Small intestine (tissue), 16 donors: ENCODE data around the gene MAP1LC3B. TPM values are rescaled to one million over a fixed set of nuclear protein-coding genes. Genes with fewer than 3 reads are reported as not detected.

Experiments
- DNase-seq, 2 donors: peaks; one replicate each; pipeline versions ENCODE4 v3.0.0 to v3.0.0-alpha.2; 2013
- FAIRE-seq: peaks from 2 replicates; lab custom pipeline; 2012; peaks lifted over from hg19 to GRCh38; lab: Jason Lieb, UNC
- H3K27ac ChIP-seq, 3 donors: one replicate each; pipeline ENCODE4 v1.5.1; 2013; ENCODE audit warnings: low read length in 2 of 3, mild to moderate bottlenecking in 2 of 3, control low read depth in 1 of 3, inconsistent platforms in 1 of 3, low read depth in 1 of 3, moderate library complexity in 1 of 3
- H3K27me3 ChIP-seq, 3 donors: one replicate each; pipeline ENCODE4 v1.6.1; 2013; ENCODE audit warnings: low read length in 3 of 3, inconsistent platforms in 1 of 3; ENCODE audit not compliant: control insufficient read depth in 3 of 3, insufficient read depth in 3 of 3
- H3K36me3 ChIP-seq, 3 donors: one replicate each; pipeline ENCODE4 v1.6.1; 2013; ENCODE audit warnings: low read length in 3 of 3, inconsistent platforms in 1 of 3, low read depth in 1 of 3, mild to moderate bottlenecking in 1 of 3, moderate library complexity in 1 of 3; ENCODE audit not compliant: control insufficient read depth in 3 of 3, insufficient read depth in 2 of 3
- H3K4me1 ChIP-seq, 3 donors: one replicate each; pipeline ENCODE4 v1.6.1; 2013; ENCODE audit warnings: low read length in 2 of 3, inconsistent platforms in 1 of 3, low read depth in 1 of 3, mild to moderate bottlenecking in 1 of 3, moderate library complexity in 1 of 3; ENCODE audit not compliant: control insufficient read depth in 3 of 3, insufficient read depth in 2 of 3
- H3K4me3 ChIP-seq, 3 donors: one replicate each; pipeline ENCODE4 v1.5.1; 2013; ENCODE audit warnings: low read length in 3 of 3, control low read depth in 1 of 3, inconsistent platforms in 1 of 3, low read depth in 1 of 3, mild to moderate bottlenecking in 1 of 3, moderate library complexity in 1 of 3
- H3K9me3 ChIP-seq, 2 donors: one replicate each; pipeline ENCODE4 v1.6.1; 2013; ENCODE audit warnings: low read depth in 1 of 2, low read length in 1 of 2; ENCODE audit not compliant: control insufficient read depth in 2 of 2, insufficient read depth in 1 of 2
- WGBS, 3 donors: extraction: QIAGEN DNeasy Blood & Tissue Kit; methylation state at CpG; one replicate each; pipeline ENCODE4 v1.1.7; 2013; 5-methylcytosine and 5-hydroxymethylcytosine counted together
- long read RNA-seq, 10 donors: transcript quantifications; one replicate each; lab custom pipeline, GENCODE V29; 2026
- polyA plus RNA-seq, 4 donors: library from polyadenylated mRNA; stranded (reverse) in 3 of 4; unstranded in 1 of 4; fragments of 200-250 nt in 3 of 4; fragments of 120-200 nt in 1 of 4; gene quantifications; one replicate each; pipeline versions ENCODE4 v1.2.1 to v1.2.3, GENCODE V29; 2013
- donor health status: healthy with polysubstance abuse.
- donor health status: control.
- donor health status: control.
- donor health status: Bipolar disorder and iron deficiency.
- donor health status: healthy.

Gene MAP1LC3B
- 10 to 100 TPM; 35.1 to 61.1 (median 46.9) TPM for polyA plus RNA-seq
- long read RNA-seq, donor 1: 0 reads
- long read RNA-seq, donor 2, transcript MAP1LC3B-201 (4 exons, 2,688 nt): major isoform, 17 of 18 reads
- long read RNA-seq, donor 2, partial matches to known transcripts: 0 of 18 reads
- long read RNA-seq, donor 2, other reads (novel, unspliced or antisense): 0 of 18 reads
- long read RNA-seq, donor 3, transcript MAP1LC3B-201 (4 exons, 2,688 nt): major isoform, 26 of 28 reads
- long read RNA-seq, donor 3, partial matches to known transcripts: 0 of 28 reads
- long read RNA-seq, donor 3, other reads (novel, unspliced or antisense): 0 of 28 reads
- long read RNA-seq, donor 4: 0 reads
- long read RNA-seq, donor 5, partial matches to known transcripts: 0 of 2 reads
- long read RNA-seq, donor 5, other reads (novel, unspliced or antisense): 0 of 2 reads
- long read RNA-seq, donor 6, transcript MAP1LC3B-201 (4 exons, 2,688 nt): major isoform, 29 of 29 reads
- long read RNA-seq, donor 6, partial matches to known transcripts: 0 of 29 reads
- long read RNA-seq, donor 6, other reads (novel, unspliced or antisense): 0 of 29 reads
- long read RNA-seq, donor 7, transcript MAP1LC3B-201 (4 exons, 2,688 nt): major isoform, 123 of 142 reads
- long read RNA-seq, donor 7, partial matches to known transcripts: 6 of 142 reads
- long read RNA-seq, donor 7, other reads (novel, unspliced or antisense): 7 of 142 reads
- long read RNA-seq, donor 8, partial matches to known transcripts: 0 of 2 reads
- long read RNA-seq, donor 8, other reads (novel, unspliced or antisense): 0 of 2 reads
- long read RNA-seq, donor 9, transcript MAP1LC3B-201 (4 exons, 2,688 nt): major isoform, 9 of 9 reads
- long read RNA-seq, donor 9, partial matches to known transcripts: 0 of 9 reads
- long read RNA-seq, donor 9, other reads (novel, unspliced or antisense): 0 of 9 reads
- long read RNA-seq, donor 10, transcript MAP1LC3B-201 (4 exons, 2,688 nt): major isoform, 60 of 61 reads
- long read RNA-seq, donor 10, partial matches to known transcripts: 0 of 61 reads
- long read RNA-seq, donor 10, other reads (novel, unspliced or antisense): 0 of 61 reads

DNA sequence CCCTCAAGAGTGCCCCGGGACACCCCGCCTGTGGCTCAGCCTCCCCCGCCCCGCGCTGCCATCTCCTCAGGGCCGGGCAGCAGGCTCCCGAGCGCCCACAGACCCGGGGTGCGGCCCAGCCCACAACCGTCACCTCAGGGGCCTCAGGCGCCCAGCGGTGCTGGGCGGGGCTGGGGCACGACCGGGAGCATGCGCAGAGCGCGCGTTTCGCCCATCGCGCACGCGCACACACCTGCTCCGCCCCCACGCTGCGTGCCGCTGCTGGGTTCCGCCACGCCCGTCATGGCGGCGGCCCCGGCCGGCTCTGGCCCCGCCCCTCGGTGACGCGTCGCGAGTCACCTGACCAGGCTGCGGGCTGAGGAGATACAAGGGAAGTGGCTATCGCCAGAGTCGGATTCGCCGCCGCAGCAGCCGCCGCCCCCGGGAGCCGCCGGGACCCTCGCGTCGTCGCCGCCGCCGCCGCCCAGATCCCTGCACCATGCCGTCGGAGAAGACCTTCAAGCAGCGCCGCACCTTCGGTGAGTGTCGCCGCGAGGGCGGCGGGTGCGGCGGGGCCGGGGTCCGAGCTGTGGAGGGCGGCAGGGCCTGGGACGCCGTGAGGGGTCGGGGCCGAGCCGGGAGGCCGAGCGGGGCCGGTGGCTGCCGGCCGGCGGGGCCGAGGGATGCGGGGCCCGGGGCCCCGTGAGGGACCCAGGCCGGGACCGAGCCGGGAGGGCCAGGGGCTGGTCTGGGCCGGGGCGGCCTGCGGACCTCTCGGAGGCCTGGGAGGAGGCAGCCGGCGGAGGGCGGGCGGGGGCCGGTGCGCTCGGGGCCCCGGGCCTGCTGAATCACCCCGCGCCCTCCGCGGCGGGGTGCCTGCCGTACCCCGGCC lies at the start of gene MAP1LC3B:
Gene MAP1LC3B, plus strand, starts transcription at position 387 of the 871 bp plus-strand sequence. Its CDS starts 92 bp downstream, at position 479.
- Histone ChIP-seq H3K27ac (peak within 1 kb of the TSS; percentile 91 to 99 (median 94)), H3K36me3 (no peaks in the 10 kb centered on the region), H3K9me3 (no peaks in the 10 kb centered on the region), H3K4me1 (peaks cover 3 to 33% (median 17%) of the 10 kb centered on the region in 3 donors), H3K27me3 (no peaks in the 10 kb centered on the region), H3K4me3 (peak within 1 kb of the TSS; percentile 72 to 97 (median 97))
- 0 to 1% (median 0%) methylated on average over 64 to 113 of the region's 113 CpGs for WGBS, 3 donors
- FAIRE-seq (no peak), DNase-seq (peak; percentile 95 to 99)

DNA sequence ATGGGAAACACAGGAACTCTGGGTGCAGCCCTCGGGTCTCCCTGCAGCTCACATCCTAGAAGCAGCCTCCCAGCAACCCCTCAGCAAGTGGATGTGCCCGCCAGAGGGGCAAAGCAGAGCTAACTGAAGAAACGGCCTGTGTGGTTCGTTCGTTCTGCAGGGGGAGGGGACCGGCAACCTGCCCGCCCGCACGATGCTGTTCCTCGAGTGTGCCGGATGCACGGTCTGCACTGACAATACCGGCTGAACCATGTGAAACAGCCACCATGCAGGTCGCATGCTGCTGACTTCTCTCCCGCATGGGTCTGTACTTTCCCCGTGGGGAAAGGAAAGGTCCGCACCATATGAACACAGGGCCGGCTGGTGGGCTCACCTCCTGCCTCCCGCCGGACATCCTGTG lies 49.6 kb upstream of the MAP1LC3B start:
- H3K27ac ChIP-seq: no peak overlapping the region
- peaks cover 9 to 73% (median 11%) of the 10 kb centered on the region in 3 donors for H3K36me3 ChIP-seq
- 95 to 96% (median 96%) methylated on average over 20 of the region's 20 CpGs for WGBS, 3 donors
- H3K9me3 ChIP-seq: no peaks in the 10 kb centered on the region
- no peaks in the 10 kb centered on the region for H3K27me3 ChIP-seq
- FAIRE-seq: no peak
- DNase-seq: no peak
- no peak overlapping the region for H3K4me3 ChIP-seq
- peaks cover 0 to 2% (median 0%) of the 10 kb centered on the region in 3 donors for H3K4me1 ChIP-seq

DNA sequence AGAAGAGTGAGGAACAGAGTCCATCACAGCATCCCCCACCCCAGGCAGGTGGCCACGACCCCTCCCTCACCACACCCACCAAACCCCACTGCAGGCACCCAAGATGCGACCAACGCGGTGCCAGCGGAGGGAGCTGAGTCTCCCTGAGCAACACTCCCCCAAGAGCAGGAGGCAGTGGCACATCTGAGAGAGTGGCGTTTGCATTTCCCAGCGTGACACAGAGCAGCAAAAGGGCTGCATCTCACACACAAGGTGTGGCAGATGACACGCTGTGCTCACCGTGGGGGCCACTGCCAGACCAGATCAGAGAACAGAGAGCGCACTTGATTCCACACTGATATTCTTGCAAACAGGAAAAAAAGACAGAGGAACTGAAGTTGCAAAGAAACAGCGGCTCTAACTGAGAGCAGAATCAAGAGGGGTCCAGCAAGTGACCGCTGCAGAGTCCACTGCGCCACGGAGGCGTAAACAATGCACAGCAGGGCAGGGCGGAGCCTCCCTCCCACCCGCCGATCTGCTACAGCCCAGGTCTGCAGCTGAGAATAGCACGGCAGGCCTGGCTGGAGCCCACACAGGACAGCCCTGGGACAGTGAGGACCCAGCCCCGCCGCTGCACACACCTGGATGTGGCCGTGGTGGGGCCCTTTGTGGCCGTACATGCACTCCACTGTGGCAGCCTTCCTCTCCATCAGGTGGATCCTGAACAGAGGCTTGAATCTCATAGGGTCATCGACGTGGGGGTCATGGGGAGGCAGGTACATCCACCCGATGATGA lies 49.0 kb upstream of the MAP1LC3B start:
- FAIRE-seq: no peak
- Histone ChIP-seq H3K9me3 (no peaks in the 10 kb centered on the region), H3K4me1 (peaks cover 0 to 2% (median 0%) of the 10 kb centered on the region in 3 donors), H3K36me3 (peaks cover 9 to 77% (median 11%) of the 10 kb centered on the region in 3 donors), H3K27ac (no peak overlapping the region), H3K4me3 (no peak overlapping the region), H3K27me3 (no peaks in the 10 kb centered on the region)
- no peak for DNase-seq
- 83 to 89% (median 86%) methylated on average over 26 of the region's 26 CpGs for WGBS, 3 donors

DNA sequence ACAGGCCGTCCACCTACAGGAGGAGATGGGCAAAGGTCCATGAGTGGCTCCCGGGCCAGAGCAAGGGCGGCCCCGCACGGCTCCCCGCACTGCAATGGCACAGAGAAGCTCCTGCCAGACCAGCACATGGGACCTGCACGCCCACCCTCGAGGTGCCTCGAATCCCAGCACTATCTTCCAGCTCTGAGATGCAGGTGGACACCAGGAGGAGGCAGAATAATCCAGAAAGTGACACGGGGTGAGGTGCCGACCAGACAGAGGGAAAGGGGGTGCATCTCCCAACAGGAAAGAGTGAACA lies 48.4 kb upstream of the MAP1LC3B start:
- Histone ChIP-seq H3K4me1 (peaks cover 0 to 2% (median 0%) of the 10 kb centered on the region in 3 donors), H3K4me3 (no peak overlapping the region), H3K27me3 (no peaks in the 10 kb centered on the region), H3K27ac (no peak overlapping the region), H3K36me3 (peaks cover 4 to 77% (median 13%) of the 10 kb centered on the region in 3 donors), H3K9me3 (no peaks in the 10 kb centered on the region)
- 80 to 88% (median 88%) methylated on average over 11 of the region's 11 CpGs for WGBS, 3 donors
- DNase-seq: no peak
- FAIRE-seq: no peak

DNA sequence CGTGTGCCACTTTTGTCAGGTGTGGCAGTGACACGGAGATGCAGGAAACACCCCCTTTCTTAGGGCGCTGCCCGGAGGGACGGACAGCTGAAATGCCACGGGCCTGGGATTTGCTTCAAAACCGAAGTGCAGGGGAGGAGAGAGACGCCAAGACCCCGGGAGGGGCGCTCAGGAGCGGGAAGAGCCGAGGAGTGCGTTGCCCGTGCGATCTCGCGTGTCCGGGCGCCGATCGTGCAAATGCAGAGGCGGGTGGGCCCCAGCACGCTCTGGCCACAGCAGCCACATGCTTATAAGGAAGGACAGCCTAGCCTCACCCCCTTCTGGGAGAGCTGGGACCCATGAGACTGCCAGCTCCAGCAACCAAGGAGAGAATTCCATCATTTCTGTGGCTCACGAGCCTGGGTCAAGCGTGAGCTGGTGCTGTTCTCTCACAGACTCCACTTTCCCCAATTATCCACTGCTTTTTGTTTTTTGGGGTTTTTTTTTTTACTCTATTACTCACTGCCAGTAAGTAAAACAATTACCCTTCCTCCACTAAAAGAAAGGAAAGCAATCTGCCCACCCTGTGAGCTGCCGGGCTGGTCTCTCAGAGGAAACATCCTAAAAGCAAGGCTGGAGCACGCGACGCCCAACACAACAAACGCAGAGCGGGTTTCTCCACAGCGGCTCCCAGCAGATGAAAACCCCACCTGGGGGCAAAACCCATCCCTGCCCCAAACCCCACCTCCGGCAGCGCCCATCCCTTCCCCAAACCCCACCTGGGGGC lies 47.8 kb upstream of the MAP1LC3B start:
- no peak for FAIRE-seq
- DNase-seq: no peak
- Histone ChIP-seq H3K36me3 (peaks cover 2 to 75% (median 14%) of the 10 kb centered on the region in 3 donors), H3K4me1 (peaks cover 0 to 2% (median 0%) of the 10 kb centered on the region in 3 donors), H3K27me3 (no peaks in the 10 kb centered on the region), H3K9me3 (no peaks in the 10 kb centered on the region), H3K27ac (no peak overlapping the region), H3K4me3 (no peak overlapping the region)
- 86 to 95% (median 93%) methylated on average over 29 to 34 of the region's 34 CpGs for WGBS, 3 donors

DNA sequence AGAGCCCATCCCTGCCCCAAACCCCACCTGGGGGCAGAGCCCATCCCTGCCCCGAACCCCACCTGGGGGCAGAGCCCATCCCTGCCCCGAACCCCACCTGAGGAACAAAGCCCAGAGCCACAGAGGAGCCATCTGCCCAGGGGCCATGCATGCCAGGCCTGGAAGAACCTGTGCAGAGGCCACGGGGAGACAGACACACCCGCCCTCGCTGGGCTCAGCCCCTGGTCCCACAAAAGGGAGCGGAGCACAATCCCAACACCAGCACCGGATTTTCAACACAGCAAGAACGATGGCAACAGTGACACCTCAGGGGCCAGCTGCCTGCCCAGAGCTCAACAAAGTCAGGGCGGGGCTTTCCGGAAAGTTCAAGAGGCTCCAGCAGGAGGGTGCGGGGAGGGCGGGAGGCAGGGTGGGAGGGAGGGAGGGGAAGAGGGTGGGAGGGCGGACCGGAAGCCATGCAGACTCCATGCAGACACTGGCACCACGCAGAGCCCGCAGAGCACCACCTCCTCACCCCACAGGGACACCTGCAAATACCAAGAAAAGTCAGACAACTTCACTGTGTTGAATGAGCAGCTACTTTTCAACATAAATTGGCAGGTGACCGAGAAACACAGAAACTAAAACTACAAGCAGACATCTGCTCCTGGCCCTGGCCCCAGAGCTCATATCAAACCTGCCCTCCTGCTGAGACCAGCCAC lies 47.1 kb upstream of the MAP1LC3B start:
- WGBS, 3 donors: 40 to 57% (median 40%) methylated on average over 17 of the region's 17 CpGs
- no peak overlapping the region for H3K4me3 ChIP-seq
- H3K4me1 ChIP-seq: peaks cover 0 to 2% (median 0%) of the 10 kb centered on the region in 3 donors
- H3K27ac ChIP-seq: peak overlapping the region in 1 of 3 donors; percentile 68
- H3K9me3 ChIP-seq: no peaks in the 10 kb centered on the region
- H3K36me3 ChIP-seq: peaks cover 2 to 70% (median 14%) of the 10 kb centered on the region in 3 donors
- no peak for FAIRE-seq
- H3K27me3 ChIP-seq: no peaks in the 10 kb centered on the region
- DNase-seq: peak; percentile 17 to 40
